ENCODE data around the gene L3MBTL2. TPM values are rescaled to one million over a fixed set of nuclear protein-coding genes. Genes with fewer than 3 reads are reported as not detected.

L3MBTL2 gene
- total RNA-seq, 1 experiment from 2014 or later, result 22.3 TPM

DNA sequence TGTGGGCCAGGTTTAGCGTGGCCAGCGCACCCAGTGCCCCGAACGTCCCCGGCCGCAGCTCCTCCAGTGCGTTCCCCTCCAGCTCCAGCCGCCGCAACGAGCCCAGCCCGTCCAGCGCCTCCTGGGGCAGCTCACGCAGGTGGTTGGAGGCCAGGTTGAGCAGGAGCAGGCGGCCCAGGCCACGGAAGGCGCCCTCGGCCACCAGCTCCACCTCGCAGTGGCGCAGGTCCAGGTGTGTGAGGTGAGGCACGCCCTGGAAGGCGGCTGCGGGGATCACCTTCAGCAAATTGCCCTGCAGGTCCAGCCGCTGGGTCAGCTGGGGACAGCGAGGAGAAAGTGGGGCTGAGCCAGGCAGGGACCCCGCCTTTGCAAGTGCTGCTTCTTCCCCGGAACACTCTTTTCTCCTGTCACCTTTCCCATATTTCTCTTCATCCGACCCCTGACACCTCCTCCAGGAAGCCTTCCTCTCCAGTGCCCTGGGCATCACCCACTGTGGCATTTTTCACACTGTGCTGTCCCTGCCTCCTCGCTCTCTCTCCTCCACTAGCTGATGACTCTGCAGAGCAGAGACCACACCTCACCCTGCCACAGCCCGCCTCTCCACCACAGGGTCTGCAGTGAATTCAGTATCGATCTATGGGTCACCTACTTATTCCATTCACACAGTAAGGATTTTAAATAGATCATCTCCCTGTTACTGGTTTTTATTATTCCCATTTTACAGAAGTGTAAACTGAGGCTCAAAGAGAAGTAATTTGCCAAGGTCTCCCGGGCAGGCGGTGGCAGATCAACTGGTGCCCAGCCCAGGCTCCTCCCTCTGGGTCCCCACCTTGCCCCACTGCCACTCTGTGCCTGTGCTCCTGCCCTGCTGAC, 33.7 kb downstream of the L3MBTL2 start:
- Histone ChIP-seq H3K79me2 (ENCODE audit: low read depth) (no peaks in the 10 kb centered on the region), H3K4me2 (no peak overlapping the region), H4K20me1 (ENCODE audit: insufficient read depth) (no peaks in the 10 kb centered on the region), H3K9me3 (ENCODE audit: insufficient read depth, low read depth) (no peaks in the 10 kb centered on the region), H3K9me2 (ENCODE audit: insufficient read depth) (no peaks in the 10 kb centered on the region), H3F3A (ENCODE audit: insufficient read depth, low read depth) (peaks cover 30% of the 10 kb centered on the region), H3K4me1 (replicated peaks; ENCODE audit: insufficient read depth) (no peaks in the 10 kb centered on the region), H3K27ac (no peak overlapping the region), H3K4me3 (no peak overlapping the region), H3K27me3 (ENCODE audit: insufficient read depth, low read depth) (no peaks in the 10 kb centered on the region), H2AFZ (no peak overlapping the region), H3K36me3 (ENCODE audit: low read depth) (no peaks in the 10 kb centered on the region)
- ChIA-PET POLR2A (ENCODE audit: unreplicated experiment) (interaction anchor here (0.5 kb wide), 1 partner anchor 631 kb away, joined by 6 read pairs; no protein-coding TSS in a partner anchor), CTCF (interaction anchor here (0.6 to 2.3 kb wide), 4 partner anchors 57 to 316 kb away, joined by 3 to 26 read pairs (median 6); no protein-coding TSS in a partner anchor)
- TF ChIP-seq EZH2 (IDR thresholded peaks at IDR 0.05; ENCODE audit: low read depth), result no peak
- TF ChIP-seq, protein P1, sequence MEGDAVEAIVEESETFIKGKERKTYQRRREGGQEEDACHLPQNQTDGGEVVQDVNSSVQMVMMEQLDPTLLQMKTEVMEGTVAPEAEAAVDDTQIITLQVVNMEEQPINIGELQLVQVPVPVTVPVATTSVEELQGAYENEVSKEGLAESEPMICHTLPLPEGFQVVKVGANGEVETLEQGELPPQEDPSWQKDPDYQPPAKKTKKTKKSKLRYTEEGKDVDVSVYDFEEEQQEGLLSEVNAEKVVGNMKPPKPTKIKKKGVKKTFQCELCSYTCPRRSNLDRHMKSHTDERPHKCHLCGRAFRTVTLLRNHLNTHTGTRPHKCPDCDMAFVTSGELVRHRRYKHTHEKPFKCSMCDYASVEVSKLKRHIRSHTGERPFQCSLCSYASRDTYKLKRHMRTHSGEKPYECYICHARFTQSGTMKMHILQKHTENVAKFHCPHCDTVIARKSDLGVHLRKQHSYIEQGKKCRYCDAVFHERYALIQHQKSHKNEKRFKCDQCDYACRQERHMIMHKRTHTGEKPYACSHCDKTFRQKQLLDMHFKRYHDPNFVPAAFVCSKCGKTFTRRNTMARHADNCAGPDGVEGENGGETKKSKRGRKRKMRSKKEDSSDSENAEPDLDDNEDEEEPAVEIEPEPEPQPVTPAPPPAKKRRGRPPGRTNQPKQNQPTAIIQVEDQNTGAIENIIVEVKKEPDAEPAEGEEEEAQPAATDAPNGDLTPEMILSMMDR (conservative IDR thresholded peaks at IDR 0.05), result no peak
- BruUV-seq (replicated peaks), result no TSS peak
- intact Hi-C loops (cut with micrococcal nuclease; ENCODE audit: unreplicated experiment), result no loop called here
- no peak for DNase-seq

DNA sequence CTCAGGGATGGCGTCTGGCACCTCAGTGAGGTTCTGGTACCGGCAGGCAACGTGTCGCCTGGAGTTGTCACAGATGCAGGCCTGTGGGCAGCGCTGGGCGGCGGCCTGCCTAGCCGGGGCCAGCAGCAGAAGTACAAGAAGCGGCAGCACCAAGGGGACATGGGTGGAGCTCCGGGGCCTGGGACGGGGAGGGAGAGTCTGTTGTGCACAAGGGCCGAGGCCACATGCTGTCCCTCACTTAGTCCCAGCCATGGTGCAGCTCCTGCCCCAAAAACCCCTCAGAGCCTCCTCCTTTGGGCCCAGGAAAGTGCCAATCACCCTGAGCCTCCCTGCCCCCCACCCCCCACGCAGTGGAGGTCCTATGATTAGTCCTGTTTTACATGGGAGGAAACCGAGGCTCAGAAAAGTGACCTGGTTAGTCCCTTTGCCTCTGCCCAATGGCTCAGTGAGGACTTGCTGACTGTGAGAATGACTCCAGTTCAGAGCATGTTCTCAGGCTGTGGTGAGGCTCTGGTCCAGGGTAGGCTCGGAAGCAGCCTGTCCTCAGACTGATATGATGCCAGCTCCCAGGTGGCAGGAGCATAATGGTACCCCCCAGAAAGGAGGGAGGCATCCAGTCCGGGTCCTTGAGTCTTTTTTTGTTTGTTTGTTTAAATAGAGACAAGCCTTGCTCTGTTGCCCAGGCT, 34.5 kb downstream of the L3MBTL2 start:
- no TSS peak for BruUV-seq (replicated peaks)
- Histone ChIP-seq H3K79me2 (ENCODE audit: low read depth) (no peaks in the 10 kb centered on the region), H3K4me3 (no peak overlapping the region), H3K4me2 (no peak overlapping the region), H3K36me3 (ENCODE audit: low read depth) (no peaks in the 10 kb centered on the region), H3K9me3 (ENCODE audit: insufficient read depth, low read depth) (no peaks in the 10 kb centered on the region), H3F3A (ENCODE audit: insufficient read depth, low read depth) (peaks cover 38% of the 10 kb centered on the region), H2AFZ (no peak overlapping the region), H3K27me3 (ENCODE audit: insufficient read depth, low read depth) (no peaks in the 10 kb centered on the region), H3K9me2 (ENCODE audit: insufficient read depth) (no peaks in the 10 kb centered on the region), H3K4me1 (replicated peaks; ENCODE audit: insufficient read depth) (no peaks in the 10 kb centered on the region), H4K20me1 (ENCODE audit: insufficient read depth) (no peaks in the 10 kb centered on the region), H3K27ac (no peak overlapping the region)
- POLR2A ChIA-PET (ENCODE audit: unreplicated experiment), result no interaction called here
- no peak for DNase-seq
- CTCF ChIA-PET, result no interaction called here
- intact Hi-C loops (cut with micrococcal nuclease; ENCODE audit: unreplicated experiment), result no loop called here
- no peak for TF ChIP-seq EZH2 (IDR thresholded peaks at IDR 0.05; ENCODE audit: low read depth)
- TF ChIP-seq, protein P1 (conservative IDR thresholded peaks at IDR 0.05), result no peak

DNA sequence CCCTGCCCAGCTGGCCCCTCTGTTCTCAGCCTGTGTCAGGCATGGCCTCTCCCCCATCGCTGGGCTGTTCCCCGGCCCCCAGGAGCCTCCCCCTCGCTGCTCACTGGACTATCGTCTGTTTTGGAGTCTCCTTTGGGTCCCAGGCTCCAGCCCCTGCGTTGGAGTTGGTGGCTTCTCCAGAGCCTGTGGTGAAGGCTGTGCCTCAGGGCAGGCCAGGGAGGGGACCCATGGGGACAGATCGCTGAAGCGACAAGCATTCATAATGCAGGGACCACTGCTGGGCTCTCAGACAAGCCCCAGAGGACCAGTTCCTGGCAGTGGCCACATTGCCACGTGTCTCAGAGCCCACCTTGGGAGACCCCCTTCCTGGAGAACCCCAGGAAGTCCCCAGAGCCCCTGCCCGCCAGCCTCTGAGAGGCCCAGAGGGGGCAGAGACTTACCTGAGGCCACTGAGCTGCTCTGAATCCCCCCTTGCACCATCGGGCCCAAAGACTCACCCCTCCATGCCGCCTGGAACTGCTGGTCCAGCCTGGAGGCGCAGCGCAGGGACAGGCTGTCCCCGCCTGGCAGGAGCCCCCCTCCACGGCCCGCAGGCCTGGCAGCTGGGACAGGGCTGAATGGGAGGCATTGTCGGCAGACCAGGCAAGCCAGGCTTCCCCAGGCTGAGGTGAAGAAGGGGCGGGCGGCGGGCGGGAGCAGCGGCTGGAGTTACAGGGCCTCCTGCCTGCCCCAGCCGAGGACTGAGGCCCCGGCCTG, 35.4 kb downstream of the L3MBTL2 start, which contains the start of gene CHADL:
Gene CHADL (minus strand): TSS at position 555 of the 756 bp plus-strand sequence. CDS start 50 bp downstream, at position 505.
- Histone ChIP-seq H3K4me2 (no peak within 1 kb of the TSS), H2AFZ (no peak within 1 kb of the TSS), H3K79me2 (ENCODE audit: low read depth) (no peaks in the 10 kb centered on the region), H3F3A (ENCODE audit: insufficient read depth, low read depth) (peaks cover 46% of the 10 kb centered on the region), H3K9me2 (ENCODE audit: insufficient read depth) (no peaks in the 10 kb centered on the region), H3K36me3 (ENCODE audit: low read depth) (no peaks in the 10 kb centered on the region), H3K9me3 (ENCODE audit: insufficient read depth, low read depth) (no peaks in the 10 kb centered on the region), H3K4me3 (no peak within 1 kb of the TSS), H3K4me1 (replicated peaks; ENCODE audit: insufficient read depth) (no peaks in the 10 kb centered on the region), H4K20me1 (ENCODE audit: insufficient read depth) (peaks cover 1% of the 10 kb centered on the region; the same call in 1 of the 2 replicates), H3K27ac (no peak within 1 kb of the TSS), H3K27me3 (ENCODE audit: insufficient read depth, low read depth) (no peaks in the 10 kb centered on the region)
- TF ChIP-seq, protein P1 (conservative IDR thresholded peaks at IDR 0.05), result no peak
- no peak for TF ChIP-seq EZH2 (IDR thresholded peaks at IDR 0.05; ENCODE audit: low read depth)
- POLR2A ChIA-PET (ENCODE audit: unreplicated experiment), result no interaction called here
- no TSS peak for BruUV-seq (replicated peaks)
- no peak for DNase-seq
- intact Hi-C loops (cut with micrococcal nuclease; ENCODE audit: unreplicated experiment), result no loop called here
- CTCF ChIA-PET, result no interaction called here
